Measurements from ENCODE around the gene MFAP2. TPM values are rescaled to one million over a fixed set of nuclear protein-coding genes. Genes with fewer than 3 reads are reported as not detected.
"Not testable (repeated sequence)": the region's sequence is repeated elsewhere in the genome, so short reads cannot be mapped to it uniquely, and the experiment has no call there.

The MFAP2 gene
- polyA plus RNA-seq, 1 donor = 78.6 TPM

DNA sequence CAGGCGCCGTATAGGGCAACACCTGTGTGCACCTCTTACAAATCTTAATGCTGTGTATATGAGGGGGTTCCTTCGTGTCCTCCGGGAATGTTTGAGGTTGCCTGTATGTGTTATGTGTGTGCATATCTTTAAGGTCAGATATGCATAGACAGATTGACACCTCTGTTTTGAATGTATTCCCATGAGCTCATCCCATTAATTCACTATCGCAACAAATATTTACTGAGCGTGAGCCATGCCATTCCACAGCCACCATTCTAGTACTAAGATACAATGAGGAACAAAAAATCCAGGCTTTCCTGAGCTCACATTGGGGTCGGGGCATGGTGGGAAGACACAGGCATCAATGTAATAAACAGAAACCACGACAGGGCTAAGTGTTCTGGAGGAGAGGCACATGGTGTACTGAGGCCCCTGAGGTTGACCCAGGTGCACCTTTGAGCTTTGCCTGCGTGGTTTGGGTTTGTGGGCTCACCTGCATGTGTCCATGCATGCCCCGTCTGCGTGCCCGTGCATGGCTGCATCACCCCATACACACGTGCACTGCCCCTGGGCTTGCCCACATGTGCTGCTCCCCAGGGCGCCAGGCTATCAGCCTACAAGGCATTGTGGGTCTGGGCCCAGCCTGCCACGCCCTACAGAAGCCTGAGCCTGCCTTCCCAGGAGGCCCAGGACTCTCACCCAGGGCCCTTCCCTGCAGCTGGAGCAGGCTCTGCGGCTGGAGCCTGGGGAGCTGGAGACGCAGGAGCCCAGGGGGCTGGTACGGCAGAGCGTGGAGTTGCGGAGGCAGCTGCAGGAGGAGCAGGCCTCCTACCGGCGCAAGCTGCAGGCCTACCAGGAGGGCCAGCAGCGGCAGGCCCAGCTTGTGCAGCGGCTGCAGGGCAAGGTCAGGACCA is 51.0 kb downstream of the MFAP2 start:
- DNase-seq (ENCODE audit: low read depth) = not testable (repeated sequence)

GRCh38 chr1:16927711-16928485 is 52.5 kb downstream of the MFAP2 start:
- no peak for DNase-seq (ENCODE audit: low read depth)

- no peak for DNase-seq (ENCODE audit: low read depth)
Observed at GRCh38 chr1:16927256-16927655, 53.2 kb downstream of the MFAP2 start.

DNA sequence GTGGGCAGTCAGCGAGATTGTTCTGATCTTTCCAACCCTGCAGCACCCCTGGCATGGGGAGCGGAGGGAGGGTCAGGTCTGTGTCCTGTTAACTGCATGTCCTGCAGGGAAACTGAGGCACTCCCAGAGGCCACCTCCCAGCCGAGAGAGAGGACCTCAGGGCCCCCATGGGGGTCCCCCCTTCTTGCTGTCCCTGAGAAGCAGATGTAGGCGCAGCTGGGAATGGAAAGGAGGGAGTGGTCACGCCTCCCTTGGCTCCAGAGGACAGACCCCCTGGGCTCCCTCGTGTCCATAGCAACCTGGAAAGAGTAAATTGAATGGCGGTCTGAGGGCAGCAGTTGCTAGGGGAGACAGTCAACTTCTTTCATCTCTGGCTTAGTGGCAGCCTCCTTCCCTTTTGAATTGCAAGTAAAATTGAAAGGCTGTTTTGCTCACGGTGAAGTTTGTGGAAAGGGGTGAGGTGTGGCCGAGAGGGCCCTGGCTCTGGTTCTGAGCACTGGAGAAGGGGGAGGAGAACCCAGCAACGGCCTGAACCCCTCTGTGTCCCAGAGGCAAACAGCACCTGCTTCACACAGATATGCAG is 53.8 kb downstream of the MFAP2 start:
- DNase-seq (ENCODE audit: low read depth) = no peak

GRCh38 chr1:16925635-16926490 is 54.6 kb downstream of the MFAP2 start:
- no peak for DNase-seq (ENCODE audit: low read depth)

GRCh38 chr1:16924919-16925477 is 55.4 kb downstream of the MFAP2 start:
- no peak for DNase-seq (ENCODE audit: low read depth)

Other genes with a start within 250 kb of the MFAP2 start
- gene RNU1-4, start 240.1 kb downstream of the MFAP2 start, polyA plus RNA-seq (ENCODE audit: insufficient read length) = not detected
- gene RNU1-2, start 84.6 kb downstream of the MFAP2 start, polyA plus RNA-seq (ENCODE audit: insufficient read length) = not detected
- gene CROCC, start 58.7 kb downstream of the MFAP2 start, polyA plus RNA-seq (ENCODE audit: insufficient read length) = 22.9 TPM
- 16.4 TPM for gene ATP13A2, start 31.3 kb upstream of the MFAP2 start, polyA plus RNA-seq (ENCODE audit: insufficient read length)
- 95.5 TPM for gene SDHB, start 73.4 kb upstream of the MFAP2 start, polyA plus RNA-seq (ENCODE audit: insufficient read length)
- gene PADI2, start 138.8 kb upstream of the MFAP2 start, polyA plus RNA-seq (ENCODE audit: insufficient read length) = 111 TPM
- 0.47 TPM for gene PADI1, start 224.5 kb upstream of the MFAP2 start, polyA plus RNA-seq (ENCODE audit: insufficient read length)

Data from forelimb muscle (tissue), 1 donor.